HG03025 (cell line): ENCODE results near the gene GPR32.
"Not testable (repeated sequence)": the region's sequence is repeated elsewhere in the genome, so short reads cannot be mapped to it uniquely, and the experiment has no call there.

Source experiments
- ATAC-seq: cut with Tn5 transposase; IDR thresholded peaks from one replicate; pipeline ENCODE4 v1.9.1; 2021; ENCODE audit warnings: mild to moderate bottlenecking, moderate library complexity; ENCODE audit not compliant: unreplicated experiment, low FRiP score

GPR32 gene

GRCh38 chr19:50770164-50770563 lies at the start of gene GPR32:
Gene GPR32 (plus strand): TSS chr19:50770464. CDS start chr19:50770601, 137 bp downstream.
- ATAC-seq = not testable (repeated sequence)

GRCh38 chr19:50720921-50721381 lies 49.3 kb upstream of the GPR32 start:
- no peak for ATAC-seq

- ATAC-seq = no peak
Observed at GRCh38 chr19:50721441-50722137, 48.7 kb upstream of the GPR32 start.

GRCh38 chr19:50722201-50723013 lies 47.9 kb upstream of the GPR32 start:
- ATAC-seq = no peak

- no peak for ATAC-seq
Observed at GRCh38 chr19:50723069-50723468, 47.2 kb upstream of the GPR32 start, which contains the start of gene CLEC11A. Gene CLEC11A (plus strand): TSS chr19:50723364. CDS start chr19:50723526, 162 bp downstream.

- no peak for ATAC-seq
Observed at GRCh38 chr19:50723735-50724521, 46.3 kb upstream of the GPR32 start.

- no peak for ATAC-seq
Observed at GRCh38 chr19:50724522-50725217, 45.6 kb upstream of the GPR32 start.

GRCh38 chr19:50725218-50725910 lies 44.9 kb upstream of the GPR32 start:
- no peak for ATAC-seq

- no peak for ATAC-seq
Observed at GRCh38 chr19:50725911-50726230, 44.4 kb upstream of the GPR32 start.

- ATAC-seq = no peak
Observed at GRCh38 chr19:50728084-50728737, 42.1 kb upstream of the GPR32 start.

- ATAC-seq = no peak
Observed at GRCh38 chr19:50729894-50730293, 40.4 kb upstream of the GPR32 start.

GRCh38 chr19:50735869-50736268 lies 34.4 kb upstream of the GPR32 start:
- no peak for ATAC-seq

GRCh38 chr19:50736338-50736737 lies 33.9 kb upstream of the GPR32 start:
- ATAC-seq = no peak

GRCh38 chr19:50739132-50739913 lies 30.9 kb upstream of the GPR32 start:
- no peak for ATAC-seq

- no peak for ATAC-seq
Observed at GRCh38 chr19:50739914-50740426, 30.3 kb upstream of the GPR32 start.

GRCh38 chr19:50741179-50741933 lies 28.9 kb upstream of the GPR32 start:
- no peak for ATAC-seq

- no peak for ATAC-seq
Observed at GRCh38 chr19:50743537-50743936, 26.7 kb upstream of the GPR32 start.

- no peak for ATAC-seq
Observed at GRCh38 chr19:50745221-50745620, 25.0 kb upstream of the GPR32 start.
